GM18508 (cell line): ENCODE data around the gene ARAF.
"Not testable (repeated sequence)": the region's sequence is repeated elsewhere in the genome, so short reads cannot be mapped to it uniquely, and the experiment has no call there.

Experiments
- ATAC-seq: cut with Tn5 transposase; IDR thresholded peaks from one replicate; pipeline ENCODE4 v1.9.1; 2021; ENCODE audit warnings: moderate number of reproducible peaks; ENCODE audit not compliant: insufficient read depth, unreplicated experiment

ARAF gene

GRCh38 chrX:47584714-47585113 is 23.7 kb downstream of the ARAF start:
- ATAC-seq: no peak

DNA sequence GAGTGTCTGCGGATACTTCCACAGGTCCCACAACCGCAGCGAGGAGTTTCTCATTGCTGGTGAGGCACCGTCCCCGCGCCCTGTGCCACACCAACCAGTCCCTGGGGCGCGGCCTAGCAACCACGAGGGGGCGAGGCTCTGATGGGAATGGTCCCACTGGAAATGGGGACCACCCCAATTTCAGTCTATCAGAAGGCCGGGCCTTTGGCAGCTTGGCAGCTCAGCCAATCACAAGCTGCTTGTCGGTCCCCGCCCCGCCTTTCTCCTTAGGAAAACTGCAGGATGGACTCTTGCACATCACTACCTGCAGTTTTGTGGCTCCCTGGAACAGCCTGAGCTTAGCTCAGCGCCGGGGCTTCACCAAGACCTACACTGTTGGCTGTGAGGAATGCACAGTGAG is 24.3 kb downstream of the ARAF start:
- ATAC-seq: no peak

GRCh38 chrX:47586043-47586787 is 25.2 kb downstream of the ARAF start:
- no peak for ATAC-seq

DNA sequence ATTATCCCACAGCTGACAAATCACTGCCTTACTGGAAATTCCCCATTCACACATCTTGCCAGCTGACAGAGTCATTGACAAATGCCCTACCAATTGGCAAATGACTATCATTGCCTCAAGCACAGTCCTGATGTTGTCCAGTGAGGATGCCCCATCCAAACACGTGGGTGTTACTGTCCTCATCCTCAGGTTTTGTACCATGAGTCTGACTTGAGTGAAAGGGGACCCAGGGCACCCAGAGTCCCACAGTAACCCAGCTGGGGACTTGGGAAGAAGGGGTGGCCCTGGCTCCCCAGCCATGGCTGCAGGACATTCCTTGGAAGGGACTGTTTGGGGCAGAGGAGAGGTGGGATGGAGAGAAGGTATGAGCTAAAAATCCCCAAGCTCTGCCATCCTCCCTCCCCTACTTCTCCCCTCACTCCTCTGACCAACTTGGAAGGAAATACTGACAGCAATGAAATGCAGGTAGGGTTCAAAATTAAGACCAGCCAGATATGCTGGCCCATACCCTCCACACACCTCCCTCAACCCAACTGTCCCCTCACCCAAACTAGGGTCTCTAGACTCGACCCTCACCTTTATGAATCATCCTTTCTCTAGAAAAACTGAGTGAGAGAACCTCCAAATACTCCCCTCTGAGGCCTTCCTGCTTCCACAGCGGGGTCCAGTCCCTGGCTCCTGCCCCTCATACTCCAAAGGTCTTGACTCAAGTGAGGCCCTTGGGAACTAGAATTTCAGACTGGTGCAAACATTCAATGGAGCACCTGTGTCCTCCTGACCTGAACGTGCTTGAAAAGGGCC is 26.3 kb downstream of the ARAF start:
- ATAC-seq: no peak

GRCh38 chrX:47587906-47588735 is 27.1 kb downstream of the ARAF start:
- no peak for ATAC-seq

DNA sequence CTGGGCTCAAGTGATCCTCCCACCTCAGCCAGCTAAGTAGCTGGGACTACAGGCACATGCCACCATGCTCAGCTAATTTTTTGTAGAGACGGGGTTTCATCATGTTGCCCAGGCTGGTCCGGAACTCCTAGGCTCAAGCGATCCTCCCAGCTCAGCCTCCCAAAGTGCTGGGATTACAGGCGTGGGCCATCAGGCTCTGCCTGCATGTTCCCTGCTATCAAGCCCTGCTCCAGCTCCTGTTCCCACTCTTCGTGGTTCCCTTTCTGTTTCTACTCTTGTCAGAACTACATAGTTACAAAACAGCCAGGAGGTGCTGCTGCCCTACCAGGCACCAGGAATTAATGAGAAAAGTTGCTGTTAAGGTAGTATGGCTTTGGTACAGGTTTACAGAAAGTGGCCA is 30.0 kb downstream of the ARAF start:
- no peak for ATAC-seq

- no peak for ATAC-seq
Measured at GRCh38 chrX:47593522-47593921, 32.5 kb downstream of the ARAF start.

DNA sequence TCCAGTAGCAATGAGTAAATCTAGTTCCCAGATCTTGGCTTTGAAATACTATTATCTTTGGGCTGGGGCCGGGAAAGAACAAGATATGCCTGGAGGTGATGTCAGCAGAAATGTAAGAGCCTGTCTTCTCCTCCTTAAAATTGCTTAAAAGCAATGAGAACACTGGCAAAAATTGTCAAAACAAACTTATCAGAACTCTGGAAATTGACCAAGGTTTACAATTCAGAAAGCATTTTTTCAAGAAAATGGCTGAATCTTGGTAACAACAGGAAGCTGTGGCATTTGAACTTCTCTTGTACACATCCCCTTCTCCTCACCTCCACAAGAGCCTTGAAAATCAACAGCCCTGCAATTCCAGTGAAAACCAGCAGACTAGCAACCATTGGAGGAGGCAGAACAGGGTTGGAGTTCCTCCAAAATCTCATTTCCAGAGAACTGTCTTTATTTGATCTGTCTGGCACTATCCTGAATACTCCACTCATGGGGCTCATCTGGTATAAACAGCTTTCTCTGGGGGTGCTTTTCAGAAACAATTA is 34.8 kb downstream of the ARAF start:
- no peak for ATAC-seq

GRCh38 chrX:47596256-47596655 is 35.3 kb downstream of the ARAF start:
- no peak for ATAC-seq

DNA sequence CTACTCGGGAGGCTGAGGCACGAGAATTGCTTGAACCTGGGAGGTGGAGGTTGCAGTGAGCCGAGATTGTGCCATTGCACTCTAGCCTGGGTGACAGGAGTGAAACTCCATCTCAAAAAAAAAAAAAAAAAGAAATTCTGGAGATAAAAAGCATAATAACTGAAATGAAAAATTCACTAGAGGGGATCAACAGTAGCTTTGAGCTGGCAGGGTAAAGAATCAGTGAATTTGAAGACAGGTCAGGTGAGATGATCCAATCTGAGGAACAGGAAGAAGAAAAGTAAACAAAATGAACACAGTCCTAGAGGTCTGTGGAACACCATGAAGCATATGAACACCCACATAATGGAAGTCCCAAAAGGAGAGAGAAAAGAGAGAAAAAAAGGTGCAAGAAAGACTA is 36.2 kb downstream of the ARAF start:
- no peak for ATAC-seq

DNA sequence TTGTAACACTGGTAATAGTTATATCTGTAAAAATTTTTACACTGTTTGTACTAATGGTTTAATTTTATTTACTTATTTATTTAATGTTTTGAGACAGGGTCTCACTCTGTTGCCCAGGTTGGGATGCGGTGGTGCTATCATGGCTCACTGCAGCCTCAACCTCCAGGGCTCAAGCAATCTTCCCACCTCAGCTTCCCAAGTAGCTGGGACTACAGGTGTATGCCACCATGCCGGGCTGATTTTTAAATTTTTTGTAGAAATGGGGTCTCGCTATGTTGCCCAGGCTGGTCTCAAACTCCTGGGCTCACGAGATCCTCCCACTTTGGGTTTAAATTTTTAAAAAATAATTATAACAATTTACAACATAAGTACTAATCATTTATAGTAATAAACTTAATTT is 42.1 kb downstream of the ARAF start:
- ATAC-seq: not testable (repeated sequence)

DNA sequence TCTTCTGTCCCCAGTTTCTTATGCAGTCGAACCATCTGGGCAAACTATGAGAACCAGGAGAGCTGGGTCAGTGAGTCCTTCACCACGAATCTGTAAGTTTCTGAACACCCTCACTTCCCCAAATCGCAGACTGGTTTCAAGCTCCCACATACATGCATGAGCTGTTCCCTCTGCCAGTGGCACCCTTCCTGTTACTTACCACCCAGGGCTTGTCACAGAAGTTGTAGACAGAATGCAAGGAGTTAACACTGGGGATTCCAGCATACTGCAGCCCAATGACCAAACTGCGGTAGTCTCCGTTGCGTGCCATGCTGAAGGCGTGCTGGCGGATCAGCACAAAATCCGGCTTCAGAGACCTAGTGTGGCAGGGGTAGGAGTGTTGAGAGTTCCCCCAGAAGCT is 44.0 kb downstream of the ARAF start:
- no peak for ATAC-seq

- no peak for ATAC-seq
Measured at GRCh38 chrX:47607091-47607490, 46.1 kb downstream of the ARAF start.

- no peak for ATAC-seq
Measured at GRCh38 chrX:47608130-47608810, 47.3 kb downstream of the ARAF start.

DNA sequence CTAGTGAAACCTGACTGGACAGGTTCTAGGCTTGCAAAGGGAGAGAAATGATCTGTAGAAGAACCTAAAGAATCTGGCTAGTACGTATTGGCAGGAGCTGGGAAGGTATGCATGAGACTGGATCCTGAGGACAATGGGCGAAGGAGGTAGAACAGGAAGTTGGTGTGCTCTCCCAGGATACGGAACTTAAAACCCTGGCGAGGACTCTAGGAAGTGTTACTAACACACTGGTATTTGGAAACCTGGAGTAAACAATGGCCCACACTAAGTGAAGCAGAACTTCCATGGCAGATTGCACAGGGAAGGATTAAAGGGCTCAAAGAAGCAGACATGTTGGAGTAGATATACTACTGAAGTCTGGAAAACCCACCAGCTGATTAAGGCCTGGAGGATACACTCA is 49.5 kb downstream of the ARAF start:
- no peak for ATAC-seq

- ATAC-seq: no peak
Measured at GRCh38 chrX:47611489-47611888, 50.5 kb downstream of the ARAF start.

GRCh38 chrX:47611926-47612325 is 50.9 kb downstream of the ARAF start:
- ATAC-seq: no peak

DNA sequence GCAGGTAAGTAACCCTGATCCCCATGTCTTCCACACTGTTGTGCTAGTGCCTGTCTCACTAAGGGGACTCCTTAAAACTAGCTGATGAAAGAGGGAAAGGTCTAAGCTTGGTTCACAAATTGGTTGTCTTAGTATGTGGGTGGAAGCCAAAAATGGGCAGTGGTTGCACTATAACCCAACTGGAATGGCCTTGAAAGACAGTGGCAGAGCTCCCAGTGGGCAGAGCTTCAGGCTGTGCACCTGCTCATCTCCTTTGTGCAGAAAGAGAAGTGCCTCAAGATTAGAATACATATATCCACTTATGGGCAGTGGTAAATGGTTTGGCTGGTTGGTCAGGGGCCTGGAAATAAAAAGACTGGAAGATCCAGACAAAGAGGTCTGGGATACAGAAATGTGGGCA is 51.4 kb downstream of the ARAF start:
- ATAC-seq: no peak

DNA sequence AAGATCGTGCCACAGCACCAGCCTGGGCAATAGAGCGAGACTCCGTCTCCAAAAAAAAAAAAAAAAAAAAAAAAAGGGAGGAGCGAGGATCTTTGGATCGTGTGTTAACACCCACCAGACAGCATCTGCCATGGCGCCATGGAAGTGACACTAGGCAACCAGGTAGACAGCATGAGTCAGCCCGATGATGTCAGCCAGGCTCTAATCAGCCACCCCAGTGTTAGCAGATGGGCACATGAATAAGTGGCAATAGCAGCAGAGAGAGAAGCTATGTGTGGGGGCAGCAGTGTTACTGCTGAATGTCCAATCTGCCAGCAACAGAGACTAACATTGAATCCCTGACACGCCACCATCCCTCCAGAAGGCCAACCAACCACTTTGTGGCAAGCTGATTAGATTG is 52.1 kb downstream of the ARAF start:
- no peak for ATAC-seq

GRCh38 chrX:47614618-47615017 is 53.6 kb downstream of the ARAF start:
- no peak for ATAC-seq
